K562 (cell line): ENCODE data around the gene OR11A1. TPM values are rescaled to one million over a fixed set of nuclear protein-coding genes. Genes with fewer than 3 reads are reported as not detected.
A peak's percentile ranks its signal among the peaks of the same experiment; 100 is the strongest.

Source experiments
- NFATC3 ChIP-seq: fragments of 450-650 bp; IDR thresholded peaks from 2 replicates; pipeline ENCODE4 v1.6.1; 2017; ENCODE audit warnings: mild to moderate bottlenecking
- SMAD3 ChIP-seq: fragments of 450-650 bp; formaldehyde crosslinking; conservative IDR thresholded peaks from 2 replicates; pipeline ENCODE4 v1.4.0; 2020; ENCODE audit warnings: mild to moderate bottlenecking
- SRSF7 ChIP-seq: fragments of 200-400 bp; formaldehyde crosslinking; optimal IDR thresholded peaks from 2 replicates; pipeline ENCODE3; 2017; ENCODE audit warnings: mild to moderate bottlenecking, low read depth, low read length
- ZNF644 ChIP-seq: fragments of 200-800 bp; sonication (Bioruptor generic); IDR thresholded peaks from 2 replicates; pipeline ENCODE4 v1.6.1; 2016; ENCODE audit warnings: low read depth, missing genetic modification characterization, missing compliant biosample characterization
- ZNF766 ChIP-seq: fragments of 200-800 bp; sonication (Bioruptor generic); conservative IDR thresholded peaks from 2 replicates; pipeline ENCODE4 v1.6.1; 2016; ENCODE audit warnings: missing genetic modification characterization, missing compliant biosample characterization
- ZSCAN32 ChIP-seq: fragments of 450-650 bp; formaldehyde crosslinking; IDR thresholded peaks from 2 replicates; pipeline ENCODE4 v1.4.0; 2020; ENCODE audit warnings: mild to moderate bottlenecking, moderate library complexity
- polyA plus RNA-seq, 8 experiments: library from polyadenylated mRNA; depleted of rRNA in 4 of 8; stranded (reverse) in 5 of 8; unstranded in 3 of 8; fragments of >200 nt; fragmentation: Nextera tagmentation in 2 of 8; fragmentation: Illumina TruSeq in 1 of 8; extraction: Ambion mirVana in 2 of 8; extraction: Trizol in 1 of 8; gene quantifications; 2 replicates each; pipeline versions ENCODE4 v1.2.1 to v1.2.3, GENCODE V29; 2011 to 2014; ENCODE audit warnings: inconsistent platforms in 1 of 8, missing spikeins in 1 of 8
- total RNA-seq, 7 experiments: library from RNA; depleted of rRNA in 6 of 7; stranded (reverse); fragments of >200 nt in 6 of 7; fragmentation: Illumina TruSeq in 2 of 7; extraction: Trizol in 2 of 7; gene quantifications; 2 replicates each; pipeline versions ENCODE4 v1.2.1 to v1.2.3, GENCODE V29; 2011 to 2021; ENCODE audit warnings: low replicate concordance in 1 of 7
- TF ChIP-seq, protein P1 (sequence below): fragments of 450-650 bp; IDR thresholded peaks from 2 replicates; pipeline ENCODE4 v1.6.1; 2016; ENCODE audit warnings: mild to moderate bottlenecking, moderate library complexity
- TF ChIP-seq, protein P2 (sequence below), 2 experiments: fragments of 450-650 bp; IDR thresholded peaks; 2 replicates each; pipeline ENCODE4 v1.6.1; 2016
- TF ChIP-seq, protein P3 (sequence below): fragments of 450-650 bp; formaldehyde crosslinking; IDR thresholded peaks from 2 replicates; pipeline ENCODE4 v1.4.0; 2020; ENCODE audit warnings: mild to moderate bottlenecking
- TF ChIP-seq, protein P4 (sequence below): fragments of 250-450 bp; sonication (Bioruptor Pico); IDR thresholded peaks from 2 replicates; pipeline ENCODE4 v1.4.0; 2020; ENCODE audit warnings: mild to moderate bottlenecking, moderate library complexity, borderline replicate concordance

Gene OR11A1
- total and polyA plus RNA-seq, 9 of the 15 experiments (the other 6 are each of a cell fraction or from before 2014, with no cell fraction given) = not detected

DNA sequence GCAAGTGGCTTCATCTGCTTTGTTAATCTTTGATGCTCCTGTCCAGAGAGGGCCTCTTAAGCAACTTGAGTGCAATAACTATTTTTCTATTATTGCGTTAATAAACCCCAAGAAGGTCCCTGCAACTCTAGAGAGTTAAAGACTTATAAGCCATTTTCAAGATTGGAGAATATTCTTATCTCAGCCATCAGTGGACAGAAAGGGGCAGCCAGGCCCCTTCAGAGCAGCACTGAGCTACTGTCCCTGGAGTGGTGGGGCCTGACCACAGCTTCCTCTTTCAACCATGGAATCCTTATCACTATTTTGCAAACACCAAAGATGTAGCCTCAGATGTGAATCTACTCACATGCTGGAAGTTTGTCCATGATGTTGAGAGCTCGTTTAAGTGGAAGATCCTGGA, 33.7 kb upstream of the OR11A1 start (continued):
- TF ChIP-seq, protein P1, sequence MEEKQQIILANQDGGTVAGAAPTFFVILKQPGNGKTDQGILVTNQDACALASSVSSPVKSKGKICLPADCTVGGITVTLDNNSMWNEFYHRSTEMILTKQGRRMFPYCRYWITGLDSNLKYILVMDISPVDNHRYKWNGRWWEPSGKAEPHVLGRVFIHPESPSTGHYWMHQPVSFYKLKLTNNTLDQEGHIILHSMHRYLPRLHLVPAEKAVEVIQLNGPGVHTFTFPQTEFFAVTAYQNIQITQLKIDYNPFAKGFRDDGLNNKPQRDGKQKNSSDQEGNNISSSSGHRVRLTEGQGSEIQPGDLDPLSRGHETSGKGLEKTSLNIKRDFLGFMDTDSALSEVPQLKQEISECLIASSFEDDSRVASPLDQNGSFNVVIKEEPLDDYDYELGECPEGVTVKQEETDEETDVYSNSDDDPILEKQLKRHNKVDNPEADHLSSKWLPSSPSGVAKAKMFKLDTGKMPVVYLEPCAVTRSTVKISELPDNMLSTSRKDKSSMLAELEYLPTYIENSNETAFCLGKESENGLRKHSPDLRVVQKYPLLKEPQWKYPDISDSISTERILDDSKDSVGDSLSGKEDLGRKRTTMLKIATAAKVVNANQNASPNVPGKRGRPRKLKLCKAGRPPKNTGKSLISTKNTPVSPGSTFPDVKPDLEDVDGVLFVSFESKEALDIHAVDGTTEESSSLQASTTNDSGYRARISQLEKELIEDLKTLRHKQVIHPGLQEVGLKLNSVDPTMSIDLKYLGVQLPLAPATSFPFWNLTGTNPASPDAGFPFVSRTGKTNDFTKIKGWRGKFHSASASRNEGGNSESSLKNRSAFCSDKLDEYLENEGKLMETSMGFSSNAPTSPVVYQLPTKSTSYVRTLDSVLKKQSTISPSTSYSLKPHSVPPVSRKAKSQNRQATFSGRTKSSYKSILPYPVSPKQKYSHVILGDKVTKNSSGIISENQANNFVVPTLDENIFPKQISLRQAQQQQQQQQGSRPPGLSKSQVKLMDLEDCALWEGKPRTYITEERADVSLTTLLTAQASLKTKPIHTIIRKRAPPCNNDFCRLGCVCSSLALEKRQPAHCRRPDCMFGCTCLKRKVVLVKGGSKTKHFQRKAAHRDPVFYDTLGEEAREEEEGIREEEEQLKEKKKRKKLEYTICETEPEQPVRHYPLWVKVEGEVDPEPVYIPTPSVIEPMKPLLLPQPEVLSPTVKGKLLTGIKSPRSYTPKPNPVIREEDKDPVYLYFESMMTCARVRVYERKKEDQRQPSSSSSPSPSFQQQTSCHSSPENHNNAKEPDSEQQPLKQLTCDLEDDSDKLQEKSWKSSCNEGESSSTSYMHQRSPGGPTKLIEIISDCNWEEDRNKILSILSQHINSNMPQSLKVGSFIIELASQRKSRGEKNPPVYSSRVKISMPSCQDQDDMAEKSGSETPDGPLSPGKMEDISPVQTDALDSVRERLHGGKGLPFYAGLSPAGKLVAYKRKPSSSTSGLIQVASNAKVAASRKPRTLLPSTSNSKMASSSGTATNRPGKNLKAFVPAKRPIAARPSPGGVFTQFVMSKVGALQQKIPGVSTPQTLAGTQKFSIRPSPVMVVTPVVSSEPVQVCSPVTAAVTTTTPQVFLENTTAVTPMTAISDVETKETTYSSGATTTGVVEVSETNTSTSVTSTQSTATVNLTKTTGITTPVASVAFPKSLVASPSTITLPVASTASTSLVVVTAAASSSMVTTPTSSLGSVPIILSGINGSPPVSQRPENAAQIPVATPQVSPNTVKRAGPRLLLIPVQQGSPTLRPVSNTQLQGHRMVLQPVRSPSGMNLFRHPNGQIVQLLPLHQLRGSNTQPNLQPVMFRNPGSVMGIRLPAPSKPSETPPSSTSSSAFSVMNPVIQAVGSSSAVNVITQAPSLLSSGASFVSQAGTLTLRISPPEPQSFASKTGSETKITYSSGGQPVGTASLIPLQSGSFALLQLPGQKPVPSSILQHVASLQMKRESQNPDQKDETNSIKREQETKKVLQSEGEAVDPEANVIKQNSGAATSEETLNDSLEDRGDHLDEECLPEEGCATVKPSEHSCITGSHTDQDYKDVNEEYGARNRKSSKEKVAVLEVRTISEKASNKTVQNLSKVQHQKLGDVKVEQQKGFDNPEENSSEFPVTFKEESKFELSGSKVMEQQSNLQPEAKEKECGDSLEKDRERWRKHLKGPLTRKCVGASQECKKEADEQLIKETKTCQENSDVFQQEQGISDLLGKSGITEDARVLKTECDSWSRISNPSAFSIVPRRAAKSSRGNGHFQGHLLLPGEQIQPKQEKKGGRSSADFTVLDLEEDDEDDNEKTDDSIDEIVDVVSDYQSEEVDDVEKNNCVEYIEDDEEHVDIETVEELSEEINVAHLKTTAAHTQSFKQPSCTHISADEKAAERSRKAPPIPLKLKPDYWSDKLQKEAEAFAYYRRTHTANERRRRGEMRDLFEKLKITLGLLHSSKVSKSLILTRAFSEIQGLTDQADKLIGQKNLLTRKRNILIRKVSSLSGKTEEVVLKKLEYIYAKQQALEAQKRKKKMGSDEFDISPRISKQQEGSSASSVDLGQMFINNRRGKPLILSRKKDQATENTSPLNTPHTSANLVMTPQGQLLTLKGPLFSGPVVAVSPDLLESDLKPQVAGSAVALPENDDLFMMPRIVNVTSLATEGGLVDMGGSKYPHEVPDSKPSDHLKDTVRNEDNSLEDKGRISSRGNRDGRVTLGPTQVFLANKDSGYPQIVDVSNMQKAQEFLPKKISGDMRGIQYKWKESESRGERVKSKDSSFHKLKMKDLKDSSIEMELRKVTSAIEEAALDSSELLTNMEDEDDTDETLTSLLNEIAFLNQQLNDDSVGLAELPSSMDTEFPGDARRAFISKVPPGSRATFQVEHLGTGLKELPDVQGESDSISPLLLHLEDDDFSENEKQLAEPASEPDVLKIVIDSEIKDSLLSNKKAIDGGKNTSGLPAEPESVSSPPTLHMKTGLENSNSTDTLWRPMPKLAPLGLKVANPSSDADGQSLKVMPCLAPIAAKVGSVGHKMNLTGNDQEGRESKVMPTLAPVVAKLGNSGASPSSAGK = no peak
- TF ChIP-seq ZNF766 (CRISPR knock-in tag) = peak; percentile 75
- no peak for TF ChIP-seq NFATC3
- TF ChIP-seq, protein P2, sequence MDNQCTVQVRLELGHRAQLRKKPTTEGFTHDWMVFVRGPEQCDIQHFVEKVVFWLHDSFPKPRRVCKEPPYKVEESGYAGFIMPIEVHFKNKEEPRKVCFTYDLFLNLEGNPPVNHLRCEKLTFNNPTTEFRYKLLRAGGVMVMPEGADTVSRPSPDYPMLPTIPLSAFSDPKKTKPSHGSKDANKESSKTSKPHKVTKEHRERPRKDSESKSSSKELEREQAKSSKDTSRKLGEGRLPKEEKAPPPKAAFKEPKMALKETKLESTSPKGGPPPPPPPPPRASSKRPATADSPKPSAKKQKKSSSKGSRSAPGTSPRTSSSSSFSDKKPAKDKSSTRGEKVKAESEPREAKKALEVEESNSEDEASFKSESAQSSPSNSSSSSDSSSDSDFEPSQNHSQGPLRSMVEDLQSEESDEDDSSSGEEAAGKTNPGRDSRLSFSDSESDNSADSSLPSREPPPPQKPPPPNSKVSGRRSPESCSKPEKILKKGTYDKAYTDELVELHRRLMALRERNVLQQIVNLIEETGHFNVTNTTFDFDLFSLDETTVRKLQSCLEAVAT (IDR thresholded peaks at IDR 0.05) = no peak
- TF ChIP-seq, protein P3, sequence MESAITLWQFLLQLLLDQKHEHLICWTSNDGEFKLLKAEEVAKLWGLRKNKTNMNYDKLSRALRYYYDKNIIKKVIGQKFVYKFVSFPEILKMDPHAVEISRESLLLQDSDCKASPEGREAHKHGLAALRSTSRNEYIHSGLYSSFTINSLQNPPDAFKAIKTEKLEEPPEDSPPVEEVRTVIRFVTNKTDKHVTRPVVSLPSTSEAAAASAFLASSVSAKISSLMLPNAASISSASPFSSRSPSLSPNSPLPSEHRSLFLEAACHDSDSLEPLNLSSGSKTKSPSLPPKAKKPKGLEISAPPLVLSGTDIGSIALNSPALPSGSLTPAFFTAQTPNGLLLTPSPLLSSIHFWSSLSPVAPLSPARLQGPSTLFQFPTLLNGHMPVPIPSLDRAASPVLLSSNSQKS (CRISPR knock-in tag) = no peak
- TF ChIP-seq, protein P4, sequence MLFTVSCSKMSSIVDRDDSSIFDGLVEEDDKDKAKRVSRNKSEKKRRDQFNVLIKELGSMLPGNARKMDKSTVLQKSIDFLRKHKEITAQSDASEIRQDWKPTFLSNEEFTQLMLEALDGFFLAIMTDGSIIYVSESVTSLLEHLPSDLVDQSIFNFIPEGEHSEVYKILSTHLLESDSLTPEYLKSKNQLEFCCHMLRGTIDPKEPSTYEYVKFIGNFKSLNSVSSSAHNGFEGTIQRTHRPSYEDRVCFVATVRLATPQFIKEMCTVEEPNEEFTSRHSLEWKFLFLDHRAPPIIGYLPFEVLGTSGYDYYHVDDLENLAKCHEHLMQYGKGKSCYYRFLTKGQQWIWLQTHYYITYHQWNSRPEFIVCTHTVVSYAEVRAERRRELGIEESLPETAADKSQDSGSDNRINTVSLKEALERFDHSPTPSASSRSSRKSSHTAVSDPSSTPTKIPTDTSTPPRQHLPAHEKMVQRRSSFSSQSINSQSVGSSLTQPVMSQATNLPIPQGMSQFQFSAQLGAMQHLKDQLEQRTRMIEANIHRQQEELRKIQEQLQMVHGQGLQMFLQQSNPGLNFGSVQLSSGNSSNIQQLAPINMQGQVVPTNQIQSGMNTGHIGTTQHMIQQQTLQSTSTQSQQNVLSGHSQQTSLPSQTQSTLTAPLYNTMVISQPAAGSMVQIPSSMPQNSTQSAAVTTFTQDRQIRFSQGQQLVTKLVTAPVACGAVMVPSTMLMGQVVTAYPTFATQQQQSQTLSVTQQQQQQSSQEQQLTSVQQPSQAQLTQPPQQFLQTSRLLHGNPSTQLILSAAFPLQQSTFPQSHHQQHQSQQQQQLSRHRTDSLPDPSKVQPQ (CRISPR knock-in tag) = no peak
- TF ChIP-seq SMAD3 (CRISPR knock-in tag) = peak; percentile 86; the same call in 1 of the 2 replicates
- no peak for TF ChIP-seq ZSCAN32 (CRISPR knock-in tag)
- TF ChIP-seq SRSF7 = no peak
- peak; percentile 57; the same call in 1 of the 2 replicates for TF ChIP-seq ZNF644 (tag)
